Lower lobe of right lung (tissue), 2 donors: ENCODE data around the gene OCIAD2. TPM values are rescaled to one million over a fixed set of nuclear protein-coding genes. Genes with fewer than 3 reads are reported as not detected.
"Not testable (repeated sequence)": the region's sequence is repeated elsewhere in the genome, so short reads cannot be mapped to it uniquely, and the experiment has no call there.

Experiments
- ATAC-seq, 2 donors: fragments of 200-7000 bp; cut with Tn5 transposase; one replicate each; pipeline ENCODE4 v1.9.1; 2020 to 2022; ENCODE audit warnings: mild to moderate bottlenecking in 2 of 2, moderate library complexity in 2 of 2
- DNase-seq: peaks from one replicate; pipeline ENCODE4 v3.0.0-alpha.2; 2020
- H3K27ac ChIP-seq: fragments of 200-600 bp; one replicate; pipeline ENCODE4 v1.8.0; 2022
- H3K27me3 ChIP-seq: fragments of 200-600 bp; one replicate; pipeline ENCODE4 v1.8.0; 2022; ENCODE audit warnings: low read depth
- H3K36me3 ChIP-seq: fragments of 200-600 bp; one replicate; pipeline ENCODE4 v1.8.0; 2022; ENCODE audit warnings: mild to moderate bottlenecking
- H3K4me1 ChIP-seq: fragments of 200-600 bp; one replicate; pipeline ENCODE4 v1.8.0; 2022
- H3K4me3 ChIP-seq: fragments of 200-600 bp; one replicate; pipeline ENCODE4 v1.8.0; 2022; ENCODE audit warnings: mild to moderate bottlenecking
- H3K9me3 ChIP-seq: fragments of 200-600 bp; one replicate; pipeline ENCODE4 v1.8.0; 2022
- intact Hi-C: fragments of 100-400 bp; cut with DNase I; formaldehyde crosslinking; loops from one replicate; pipeline ENCODE4 v1.11.0; 2022
- total RNA-seq: library from RNA; stranded (reverse); fragmentation: NEBNext Ultra II Directional; extraction: Animal tissue kit (Norgen Biotek cat#: 25700); gene quantifications from one replicate; pipeline ENCODE4 v1.2.1, GENCODE V29; 2021
- TF ChIP-seq, protein P1 (sequence below): fragments of 200-600 bp; IDR thresholded peaks from one replicate; pipeline ENCODE4 v1.8.0; 2022; ENCODE audit warnings: antibody characterized with exemption, mild to moderate bottlenecking
- donor health status: DM: no; HTN: yes; CAD: no; lungs with severe emphysema.

OCIAD2 gene
- total RNA-seq, 1 donor from 2014 or later: 29.2 TPM

DNA sequence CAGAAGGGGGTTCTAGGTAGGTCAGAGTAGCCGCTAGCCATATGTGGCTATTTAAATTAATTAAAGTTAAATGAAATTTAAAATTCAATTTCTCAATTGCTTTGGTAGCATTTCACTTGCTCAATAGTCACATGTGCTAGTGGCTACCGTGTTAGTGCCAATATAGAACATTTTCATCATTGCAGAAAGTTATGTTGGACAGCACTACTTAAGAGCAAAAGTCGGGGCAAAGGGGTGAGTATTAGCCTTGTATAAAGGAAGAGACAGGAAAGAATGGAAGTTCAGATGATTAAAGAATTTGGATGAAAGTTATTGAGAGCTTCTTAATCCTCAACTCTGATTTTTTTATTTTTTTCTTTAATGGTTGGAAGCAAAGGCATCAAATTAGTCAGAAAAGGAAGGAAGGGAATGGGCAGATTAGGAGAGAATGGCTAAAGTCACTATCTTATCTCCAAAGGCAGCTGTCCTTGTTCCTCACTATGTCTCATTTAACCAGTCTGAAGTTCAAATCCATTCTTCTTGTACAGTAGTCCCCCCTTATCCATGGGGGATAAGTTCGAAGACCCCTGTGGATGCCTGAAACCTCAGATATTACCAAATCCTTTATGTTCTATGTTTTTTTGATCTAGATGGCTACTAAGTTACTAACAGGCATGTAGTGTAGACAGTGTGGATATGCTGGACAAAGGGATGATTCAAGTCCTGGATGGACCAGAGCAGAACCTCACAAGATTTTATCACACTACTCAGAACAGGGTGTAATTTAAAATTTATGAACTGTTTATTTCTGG, 52.8 kb downstream of the OCIAD2 start:
- H3K4me1 ChIP-seq: no peaks in the 10 kb centered on the region
- H3K4me3 ChIP-seq: no peak overlapping the region
- H3K9me3 ChIP-seq: no peaks in the 10 kb centered on the region
- no peak for DNase-seq
- TF ChIP-seq, protein P1, sequence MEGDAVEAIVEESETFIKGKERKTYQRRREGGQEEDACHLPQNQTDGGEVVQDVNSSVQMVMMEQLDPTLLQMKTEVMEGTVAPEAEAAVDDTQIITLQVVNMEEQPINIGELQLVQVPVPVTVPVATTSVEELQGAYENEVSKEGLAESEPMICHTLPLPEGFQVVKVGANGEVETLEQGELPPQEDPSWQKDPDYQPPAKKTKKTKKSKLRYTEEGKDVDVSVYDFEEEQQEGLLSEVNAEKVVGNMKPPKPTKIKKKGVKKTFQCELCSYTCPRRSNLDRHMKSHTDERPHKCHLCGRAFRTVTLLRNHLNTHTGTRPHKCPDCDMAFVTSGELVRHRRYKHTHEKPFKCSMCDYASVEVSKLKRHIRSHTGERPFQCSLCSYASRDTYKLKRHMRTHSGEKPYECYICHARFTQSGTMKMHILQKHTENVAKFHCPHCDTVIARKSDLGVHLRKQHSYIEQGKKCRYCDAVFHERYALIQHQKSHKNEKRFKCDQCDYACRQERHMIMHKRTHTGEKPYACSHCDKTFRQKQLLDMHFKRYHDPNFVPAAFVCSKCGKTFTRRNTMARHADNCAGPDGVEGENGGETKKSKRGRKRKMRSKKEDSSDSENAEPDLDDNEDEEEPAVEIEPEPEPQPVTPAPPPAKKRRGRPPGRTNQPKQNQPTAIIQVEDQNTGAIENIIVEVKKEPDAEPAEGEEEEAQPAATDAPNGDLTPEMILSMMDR: no peak
- H3K27ac ChIP-seq: no peak overlapping the region
- H3K36me3 ChIP-seq: peaks cover 86% of the 10 kb centered on the region
- no peak for ATAC-seq
- H3K27me3 ChIP-seq: no peaks in the 10 kb centered on the region
- intact Hi-C loops: no loop called here

DNA sequence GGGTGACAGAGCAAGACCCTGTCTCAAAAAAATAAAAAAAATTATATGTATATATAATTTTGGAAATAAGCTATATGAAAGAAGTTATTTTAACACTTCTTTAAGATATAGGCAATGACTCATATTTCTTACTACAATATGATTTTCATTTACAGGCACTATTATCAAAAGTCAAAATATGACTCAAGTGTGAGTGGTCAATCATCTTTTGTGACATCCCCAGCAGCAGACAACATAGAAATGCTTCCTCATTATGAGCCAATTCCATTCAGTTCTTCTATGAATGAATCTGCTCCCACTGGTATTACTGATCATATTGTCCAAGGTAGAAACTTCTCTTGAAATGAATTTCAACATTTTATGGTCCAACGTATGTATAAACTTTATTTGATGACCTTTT, 54.9 kb downstream of the OCIAD2 start:
- no peak for DNase-seq
- H3K36me3 ChIP-seq: peaks cover 85% of the 10 kb centered on the region
- intact Hi-C loops: no loop called here

DNA sequence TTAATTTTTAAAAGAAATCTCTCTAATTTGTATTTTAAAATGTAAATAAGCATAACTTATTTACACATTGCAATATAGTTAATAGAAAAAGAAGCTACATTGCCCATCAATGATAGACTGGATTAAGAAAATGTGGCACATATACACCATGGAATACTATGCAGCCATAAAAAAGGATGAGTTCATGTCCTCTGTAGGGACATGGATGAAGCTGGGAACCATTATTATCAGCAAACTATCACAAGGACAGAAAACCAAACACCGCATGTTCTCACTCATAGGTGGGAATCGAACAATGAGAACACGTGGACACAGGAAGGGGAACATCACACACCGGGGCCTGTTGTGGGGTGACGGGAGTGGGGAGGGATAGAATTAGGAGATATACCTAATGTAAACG, 57.8 kb downstream of the OCIAD2 start:
- H3K27me3 ChIP-seq, DNase-seq, H3K27ac ChIP-seq, H3K9me3 ChIP-seq, ATAC-seq, H3K4me1 ChIP-seq, H3K4me3 ChIP-seq, intact Hi-C loops: not testable (repeated sequence)
- H3K36me3 ChIP-seq: peaks cover 88% of the 10 kb centered on the region

More for the DNA sequence above, 54.9 kb downstream of the OCIAD2 start:
- H3K4me1 ChIP-seq: no peaks in the 10 kb centered on the region
- TF ChIP-seq, protein P1: no peak
- H3K4me3 ChIP-seq: no peak overlapping the region
- H3K9me3 ChIP-seq: no peaks in the 10 kb centered on the region
- no peak for ATAC-seq
- no peaks in the 10 kb centered on the region for H3K27me3 ChIP-seq
- no peak overlapping the region for H3K27ac ChIP-seq

DNA sequence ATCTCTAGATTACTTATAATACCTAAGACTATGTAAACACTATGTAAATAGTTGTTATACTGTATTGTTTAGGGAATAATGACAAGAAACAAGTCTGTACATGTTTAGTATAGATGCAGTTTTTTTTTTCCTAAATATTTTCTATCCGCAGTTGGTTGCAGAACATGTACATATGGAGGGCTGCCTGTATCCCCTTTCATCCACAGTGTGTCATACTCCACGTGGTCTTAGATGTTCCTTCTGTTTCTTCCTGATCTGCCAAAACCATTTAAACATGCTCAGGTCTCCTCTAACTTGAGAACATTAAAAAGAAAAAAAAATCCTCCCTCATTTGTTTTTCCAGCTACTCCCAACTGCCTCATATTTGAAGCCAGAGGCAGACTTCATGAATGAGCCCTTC, 61.7 kb downstream of the OCIAD2 start:
- TF ChIP-seq, protein P1: no peak
- no peak overlapping the region for H3K4me3 ChIP-seq
- H3K27ac ChIP-seq: no peak overlapping the region
- no peaks in the 10 kb centered on the region for H3K9me3 ChIP-seq
- H3K36me3 ChIP-seq: peaks cover 83% of the 10 kb centered on the region
- DNase-seq (no peak), ATAC-seq (no peak)
- no peaks in the 10 kb centered on the region for H3K4me1 ChIP-seq
- H3K27me3 ChIP-seq: no peaks in the 10 kb centered on the region
- intact Hi-C loops: no loop called here

DNA sequence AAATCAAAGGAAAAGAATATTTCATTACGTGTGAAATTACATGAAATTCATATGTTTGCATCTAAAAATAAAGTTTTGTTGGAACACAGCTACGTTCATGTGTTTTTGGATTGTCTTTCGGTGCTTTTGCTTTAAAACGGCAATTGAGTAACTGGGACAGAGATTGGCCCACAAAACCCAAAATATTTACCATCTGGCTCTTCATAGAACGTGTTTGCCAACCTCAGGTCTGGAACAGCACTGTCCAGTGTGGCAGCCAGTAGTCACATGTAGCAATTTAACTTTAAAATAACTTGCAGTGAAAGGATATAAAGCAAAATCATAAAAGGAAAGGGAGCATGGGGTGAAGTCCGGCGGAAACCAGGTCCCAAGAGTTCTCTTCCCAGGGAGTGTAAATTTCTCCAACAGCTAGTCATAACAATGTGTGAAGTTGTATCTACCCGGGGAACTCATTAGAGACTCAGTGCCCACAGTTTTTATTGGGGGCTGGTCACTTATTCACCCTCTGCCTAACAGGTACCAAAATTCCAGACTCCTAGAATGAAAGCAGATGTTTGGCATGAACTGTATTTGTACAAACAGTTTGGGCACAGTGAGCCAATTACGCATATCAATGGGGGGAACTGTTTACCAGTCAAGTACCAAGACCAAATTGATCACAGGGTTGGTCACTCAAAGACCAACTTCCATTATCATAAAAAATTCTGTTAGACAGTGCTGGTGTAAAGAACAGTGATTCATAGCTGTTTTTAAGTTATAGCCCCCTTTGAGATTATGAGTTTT, 65.3 kb downstream of the OCIAD2 start:
- no peak for ATAC-seq
- H3K27me3 ChIP-seq: no peaks in the 10 kb centered on the region
- H3K27ac ChIP-seq: no peak overlapping the region
- peaks cover 89% of the 10 kb centered on the region for H3K36me3 ChIP-seq
- TF ChIP-seq, protein P1: no peak
- H3K4me3 ChIP-seq: no peak overlapping the region
- H3K4me1 ChIP-seq: no peaks in the 10 kb centered on the region
- DNase-seq: no peak
- no peaks in the 10 kb centered on the region for H3K9me3 ChIP-seq
- intact Hi-C loops: no loop called here

DNA sequence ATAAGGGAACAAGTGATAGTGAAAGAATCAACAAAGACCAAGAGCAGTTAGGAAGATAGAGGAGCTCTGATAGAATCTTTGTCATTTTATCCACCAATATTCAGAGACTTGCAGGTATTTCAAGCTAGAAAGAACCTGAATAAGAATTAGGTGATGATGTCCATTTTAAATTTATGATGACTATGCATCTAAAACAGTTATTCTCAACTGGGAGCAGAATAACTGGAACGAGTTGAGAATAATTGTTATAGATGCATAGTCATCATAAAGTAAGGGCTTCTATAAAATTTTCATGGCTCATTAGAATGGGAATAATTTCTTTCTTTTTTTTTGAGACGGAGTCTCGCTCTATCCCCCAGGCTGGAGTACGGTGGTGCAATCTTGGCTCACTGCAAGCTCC, 69.9 kb downstream of the OCIAD2 start:
- Histone ChIP-seq H3K4me1 (peaks cover 14% of the 10 kb centered on the region), H3K36me3 (peaks cover 79% of the 10 kb centered on the region), H3K27me3 (no peaks in the 10 kb centered on the region), H3K4me3 (no peak overlapping the region), H3K27ac (no peak overlapping the region), H3K9me3 (no peaks in the 10 kb centered on the region)
- TF ChIP-seq, protein P1: no peak
- DNase-seq: no peak
- ATAC-seq: no peak
- intact Hi-C loops: no loop called here
